ENCODE measurements around the gene TSPAN18.
A peak's percentile ranks its signal among the peaks of the same experiment; 100 is the strongest.

The TSPAN18 gene

GRCh38 chr11:44978961-44979331 is 252.2 kb downstream of the TSPAN18 start:
- TF ChIP-seq ZNF335 (tag by site-specific recombination; conservative IDR thresholded peaks at IDR 0.05) (peak; percentile 64), EGR2 (tag by site-specific recombination; IDR thresholded peaks at IDR 0.05; ENCODE audit: low read depth) (peak; percentile 29; the same call in 1 of the 2 replicates), ZNF473 (tag by site-specific recombination; IDR thresholded peaks at IDR 0.05) (no peak), ZNF76 (tag by site-specific recombination; IDR thresholded peaks at IDR 0.05; ENCODE audit: borderline replicate concordance, low read depth) (no peak), KLF1 (tag by site-specific recombination; IDR thresholded peaks at IDR 0.05) (peak; percentile 20; the same call in 1 of the 2 replicates), KLF17 (tag by site-specific recombination; IDR thresholded peaks at IDR 0.05) (peak; percentile 83)
- no peaks in the 10 kb centered on the region; the same call in 1 of the 2 replicates for H3K4me1 ChIP-seq (ENCODE audit: control insufficient read depth, insufficient read depth, low read length)
- no peak overlapping the region for H3K4me3 ChIP-seq (ENCODE audit: low read depth, low read length)
- CTCF ChIA-PET = interaction anchor here (0.7 to 3.7 kb wide), 8 partner anchors 12 to 862 kb away, joined by 3 to 16 read pairs (median 3); no protein-coding TSS in a partner anchor
- POLR2A ChIA-PET = interaction anchor here (0.6 kb wide), 2 partner anchors 24 to 892 kb away, joined by 3 to 4 read pairs; no protein-coding TSS in a partner anchor
- no peaks in the 10 kb centered on the region for H3K36me3 ChIP-seq (ENCODE audit: control insufficient read depth in 2 of 2, insufficient read depth in 1 of 2, low read length in 2 of 2)
- no peaks in the 10 kb centered on the region for H3K9me3 ChIP-seq (ENCODE audit: control insufficient read depth, insufficient read depth, low read depth, low read length)
- H3K27ac ChIP-seq (ENCODE audit: extremely low read depth, low read depth, low read length) = no peak overlapping the region; the same call in 1 of the 2 replicates

- H3K4me3 ChIP-seq (ENCODE audit: low read depth, low read length) = no peak overlapping the region
Observed at GRCh38 chr11:44979543-44980399, 253.0 kb downstream of the TSPAN18 start.

GRCh38 chr11:44980533-44981427 is 254.0 kb downstream of the TSPAN18 start:
- Histone ChIP-seq H3K9me3 (ENCODE audit: control insufficient read depth, insufficient read depth, low read depth, low read length) (no peaks in the 10 kb centered on the region), H3K4me3 (ENCODE audit: low read depth, low read length) (no peak overlapping the region), H3K4me1 (ENCODE audit: control insufficient read depth, insufficient read depth, low read length) (no peaks in the 10 kb centered on the region; the same call in 1 of the 2 replicates), H3K27ac (ENCODE audit: extremely low read depth, low read depth, low read length) (no peak overlapping the region), H3K36me3 (ENCODE audit: control insufficient read depth in 2 of 2, insufficient read depth in 1 of 2, low read length in 2 of 2) (no peaks in the 10 kb centered on the region)
- ChIA-PET POLR2A (no interaction called here), CTCF (interaction anchor here (0.8 to 0.9 kb wide), 2 partner anchors 32 to 36 kb away, joined by 3 to 7 read pairs; no protein-coding TSS in a partner anchor)
- TF ChIP-seq ZNF132 (tag by site-specific recombination; IDR thresholded peaks at IDR 0.05; ENCODE audit: borderline replicate concordance) = no peak
- TF ChIP-seq GFI1B (tag by site-specific recombination; IDR thresholded peaks at IDR 0.05) = no peak
- TF ChIP-seq REST (tag by site-specific recombination; IDR thresholded peaks at IDR 0.05) = no peak
- TF ChIP-seq SCRT2 (tag by site-specific recombination; IDR thresholded peaks at IDR 0.05) = no peak
- TF ChIP-seq ZNF121 (tag by site-specific recombination; IDR thresholded peaks at IDR 0.05) = no peak
- TF ChIP-seq ZNF629 (tag by site-specific recombination; IDR thresholded peaks at IDR 0.05) = no peak
- no peak for TF ChIP-seq ZNF169 (tag by site-specific recombination; IDR thresholded peaks at IDR 0.05)
- TF ChIP-seq MYNN (tag by site-specific recombination; IDR thresholded peaks at IDR 0.05; ENCODE audit: borderline replicate concordance) = no peak
- TF ChIP-seq ZNF366 (tag by site-specific recombination; conservative IDR thresholded peaks at IDR 0.05) = no peak
- no peak for TF ChIP-seq HIC1 (tag by site-specific recombination; IDR thresholded peaks at IDR 0.05)
- TF ChIP-seq ZNF704 (tag by site-specific recombination; IDR thresholded peaks at IDR 0.05) = no peak
- TF ChIP-seq ZNF548 (tag by site-specific recombination; IDR thresholded peaks at IDR 0.05) = no peak
- no peak for TF ChIP-seq BCL11A (tag by site-specific recombination; IDR thresholded peaks at IDR 0.05; ENCODE audit: low read depth)
- TF ChIP-seq ZNF140 (tag by site-specific recombination; IDR thresholded peaks at IDR 0.05) = no peak

More at GRCh38 chr11:44979543-44980399, 253.0 kb downstream of the TSPAN18 start:
- no peaks in the 10 kb centered on the region for H3K36me3 ChIP-seq (ENCODE audit: control insufficient read depth in 2 of 2, insufficient read depth in 1 of 2, low read length in 2 of 2)
- no peak overlapping the region for H3K27ac ChIP-seq (ENCODE audit: extremely low read depth, low read depth, low read length)
- ChIA-PET CTCF (interaction anchor here (0.6 to 3.7 kb wide), 8 partner anchors 14 to 303 kb away, joined by 3 to 16 read pairs (median 3); no protein-coding TSS in a partner anchor), POLR2A (no interaction called here)
- no peaks in the 10 kb centered on the region for H3K9me3 ChIP-seq (ENCODE audit: control insufficient read depth, insufficient read depth, low read depth, low read length)
- no peaks in the 10 kb centered on the region; the same call in 1 of the 2 replicates for H3K4me1 ChIP-seq (ENCODE audit: control insufficient read depth, insufficient read depth, low read length)
- TF ChIP-seq SP2 (tag by site-specific recombination; IDR thresholded peaks at IDR 0.05) = no peak
